DMS153 treated with DMSO at 0.1 percent for 48 hours (cell line): ENCODE measurements around the gene P4HA3.
"Not testable (repeated sequence)": the region's sequence is repeated elsewhere in the genome, so short reads cannot be mapped to it uniquely, and the experiment has no call there.

ENCODE experiments used
- DNase-seq: peaks from one replicate; lab custom pipeline; 2025; ENCODE audit not compliant: unreplicated experiment; lab: John Stamatoyannopoulos, UW

P4HA3 gene

DNA sequence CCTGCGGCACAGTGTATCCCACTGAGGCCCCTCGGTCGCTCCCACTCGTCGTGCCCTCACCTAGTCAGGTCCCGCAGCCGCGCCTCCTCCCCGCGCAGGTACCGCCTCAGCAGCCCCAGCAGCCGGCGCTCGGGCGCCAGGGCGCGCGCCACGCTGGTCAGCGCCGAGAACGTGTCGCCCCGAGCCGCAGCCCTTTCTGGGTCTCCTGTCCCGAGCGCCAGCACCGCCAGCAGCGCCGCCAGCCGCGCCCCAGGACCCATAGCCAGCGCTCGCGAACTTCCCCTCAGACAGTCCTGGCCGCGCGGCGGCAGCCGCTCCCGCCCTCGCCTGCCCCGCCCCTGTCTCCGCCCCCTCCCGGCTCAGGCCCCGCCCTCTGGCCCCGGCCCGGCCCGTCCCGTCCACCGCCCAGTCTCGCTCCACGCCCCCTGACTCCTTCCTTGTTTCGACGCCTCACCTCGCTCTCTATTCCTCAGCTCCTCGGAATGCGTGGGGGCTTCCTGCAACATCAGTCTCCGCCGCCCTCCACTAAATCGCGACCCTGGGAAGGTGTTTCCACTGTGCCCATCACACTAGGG, at the start of gene P4HA3:
Gene P4HA3, minus strand, starts transcription at position 289 of the 575 bp plus-strand sequence. Its CDS starts 29 bp downstream, at position 260.
- no peak for DNase-seq

GRCh38 chr11:74357449-74357848, 46.0 kb upstream of the P4HA3 start:
- no peak for DNase-seq

GRCh38 chr11:74355626-74356025, 44.2 kb upstream of the P4HA3 start:
- DNase-seq, result no peak

DNA sequence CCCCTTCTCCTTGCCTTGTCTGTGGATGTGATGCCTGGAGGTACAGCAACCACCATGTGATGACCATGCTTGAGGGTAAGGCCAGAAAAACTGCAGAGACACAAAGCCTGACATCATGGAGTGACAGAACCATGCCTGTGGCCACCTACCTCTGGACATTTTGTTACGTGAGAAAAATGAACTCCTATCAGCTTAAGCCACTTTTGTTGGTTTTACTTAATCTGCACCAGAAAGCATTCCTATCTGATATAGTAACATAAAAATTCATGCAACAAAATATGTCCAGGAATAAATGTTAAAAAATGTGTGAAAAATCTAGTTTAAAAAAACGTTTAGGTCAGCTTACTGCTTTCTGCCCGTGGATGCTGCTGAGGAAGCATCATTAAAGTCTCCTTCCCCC, 42.6 kb upstream of the P4HA3 start:
- DNase-seq, result no peak

DNA sequence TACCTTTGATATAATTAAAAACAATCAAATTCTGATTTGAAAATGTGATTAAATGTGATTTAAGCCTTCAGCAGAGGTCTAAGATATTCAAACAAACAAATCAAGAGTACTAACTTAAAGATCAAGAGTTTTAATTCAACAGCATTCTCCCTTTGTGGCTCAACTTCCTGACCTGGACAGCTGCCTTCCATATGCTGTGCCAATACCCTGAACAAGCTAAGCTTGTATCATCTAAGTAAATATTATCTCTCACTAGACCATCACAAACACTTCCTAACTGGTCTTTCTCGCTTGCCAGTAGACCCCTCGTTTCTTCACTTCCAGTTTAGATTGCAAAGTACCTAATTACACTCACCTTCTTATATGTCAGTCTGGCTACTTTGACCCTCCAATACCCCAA, 35.9 kb upstream of the P4HA3 start:
- no peak for DNase-seq

DNA sequence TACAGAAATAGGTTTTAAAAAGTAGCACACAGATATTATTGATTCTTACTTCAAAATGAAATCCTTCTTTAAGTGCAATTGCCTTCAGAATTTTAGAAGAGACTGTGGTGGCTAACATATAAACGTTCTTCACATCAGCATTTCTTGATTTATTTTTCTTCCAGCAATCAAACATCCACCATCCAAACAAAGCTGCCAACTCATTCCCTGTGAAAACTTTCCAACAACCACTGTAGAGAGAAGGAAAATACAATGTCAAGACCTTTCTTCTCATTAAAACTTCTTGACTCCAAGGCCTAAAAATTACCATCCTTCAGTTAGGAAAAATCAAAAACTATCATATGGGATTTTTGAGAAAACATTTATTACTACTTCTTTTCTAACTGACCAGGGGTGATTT, 34.0 kb upstream of the P4HA3 start:
- DNase-seq, result no peak

GRCh38 chr11:74341921-74342320, 30.5 kb upstream of the P4HA3 start:
- no peak for DNase-seq

DNA sequence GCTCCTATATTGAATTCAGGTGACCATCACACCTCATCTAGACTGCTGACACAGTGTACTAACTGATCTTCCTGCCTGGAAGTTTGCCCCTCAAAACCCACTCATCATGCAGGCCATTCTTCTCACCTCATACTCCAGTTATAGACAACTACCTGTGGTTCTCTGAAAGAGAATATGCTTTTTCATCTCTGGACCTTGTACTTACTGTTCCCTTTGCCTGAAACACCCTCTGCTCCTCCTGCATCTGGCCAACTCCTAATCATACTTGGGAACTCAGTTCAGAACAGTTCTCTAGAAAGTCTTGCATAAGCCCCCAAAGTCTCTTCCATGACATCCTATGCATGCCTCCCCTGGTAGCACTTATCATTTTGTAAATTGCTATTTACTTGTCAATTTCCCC, 28.2 kb upstream of the P4HA3 start:
- no peak for DNase-seq

GRCh38 chr11:74338963-74339362, 27.5 kb upstream of the P4HA3 start:
- DNase-seq, result no peak

- DNase-seq, result no peak
These were observed 21.8 kb upstream of the P4HA3 start for GRCh38 chr11:74333193-74333592.

- no peak for DNase-seq
These were observed 20.9 kb upstream of the P4HA3 start for GRCh38 chr11:74332291-74332690.

GRCh38 chr11:74331000-74331399, 19.6 kb upstream of the P4HA3 start:
- DNase-seq, result not testable (repeated sequence)

DNA sequence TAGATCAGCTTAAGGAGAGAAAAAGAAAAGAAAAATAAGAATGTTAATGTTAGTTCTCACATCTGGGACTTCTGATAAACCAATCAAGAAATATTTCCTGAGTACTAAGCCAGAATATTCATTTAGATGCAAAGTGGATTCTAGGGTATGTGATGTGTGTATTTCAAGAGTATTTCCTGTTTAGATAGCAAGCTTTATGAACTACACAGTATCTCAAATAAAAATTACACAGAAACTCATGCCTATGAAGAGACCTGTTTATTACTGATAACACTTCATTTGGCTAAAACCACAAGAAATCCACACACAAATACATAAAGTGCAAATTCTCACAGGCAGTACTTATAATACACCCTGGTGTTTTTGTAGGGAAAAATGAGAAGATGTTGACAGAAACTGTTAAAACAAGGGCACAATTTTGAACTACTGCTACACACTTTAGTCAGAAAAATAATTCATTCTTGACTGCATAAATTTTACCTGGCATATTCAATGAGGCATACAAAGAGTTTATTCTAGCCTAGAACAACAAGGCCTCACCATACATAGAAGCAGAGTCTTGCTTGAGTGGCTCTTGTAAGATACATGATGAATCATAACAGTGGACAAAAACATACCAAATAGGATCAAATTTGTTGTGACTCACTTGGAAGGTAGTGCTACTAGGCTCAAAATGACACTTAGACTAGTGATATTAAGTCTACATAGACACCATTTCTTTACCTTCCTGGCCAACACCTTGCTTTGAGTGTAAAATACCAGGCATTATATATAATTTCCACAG, 18.8 kb upstream of the P4HA3 start:
- no peak for DNase-seq

GRCh38 chr11:74327076-74327475, 15.6 kb upstream of the P4HA3 start:
- no peak for DNase-seq

- DNase-seq, result no peak
These were observed 15.2 kb upstream of the P4HA3 start for GRCh38 chr11:74326665-74327064.

GRCh38 chr11:74325649-74326645, 14.5 kb upstream of the P4HA3 start:
- no peak for DNase-seq

DNA sequence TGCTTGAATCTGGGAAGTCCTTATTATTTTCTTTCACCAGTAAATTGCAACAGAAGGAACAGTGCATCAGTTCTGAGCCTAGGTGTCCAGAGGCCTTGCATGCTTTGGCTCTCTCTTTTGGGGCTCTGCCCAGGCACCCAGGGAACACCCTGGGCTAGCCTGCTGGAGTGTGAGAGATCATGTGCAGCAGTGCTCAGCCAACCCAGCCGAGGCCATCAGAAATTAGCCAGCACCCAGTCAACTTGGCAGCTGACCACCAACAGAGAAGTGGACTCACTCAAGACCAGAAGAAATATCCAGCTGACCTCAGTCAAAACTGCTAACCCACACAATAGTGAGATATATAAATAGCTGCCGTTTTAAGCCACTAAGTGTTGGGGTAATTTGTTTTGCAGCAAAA, 11.2 kb upstream of the P4HA3 start:
- no peak for DNase-seq

DNA sequence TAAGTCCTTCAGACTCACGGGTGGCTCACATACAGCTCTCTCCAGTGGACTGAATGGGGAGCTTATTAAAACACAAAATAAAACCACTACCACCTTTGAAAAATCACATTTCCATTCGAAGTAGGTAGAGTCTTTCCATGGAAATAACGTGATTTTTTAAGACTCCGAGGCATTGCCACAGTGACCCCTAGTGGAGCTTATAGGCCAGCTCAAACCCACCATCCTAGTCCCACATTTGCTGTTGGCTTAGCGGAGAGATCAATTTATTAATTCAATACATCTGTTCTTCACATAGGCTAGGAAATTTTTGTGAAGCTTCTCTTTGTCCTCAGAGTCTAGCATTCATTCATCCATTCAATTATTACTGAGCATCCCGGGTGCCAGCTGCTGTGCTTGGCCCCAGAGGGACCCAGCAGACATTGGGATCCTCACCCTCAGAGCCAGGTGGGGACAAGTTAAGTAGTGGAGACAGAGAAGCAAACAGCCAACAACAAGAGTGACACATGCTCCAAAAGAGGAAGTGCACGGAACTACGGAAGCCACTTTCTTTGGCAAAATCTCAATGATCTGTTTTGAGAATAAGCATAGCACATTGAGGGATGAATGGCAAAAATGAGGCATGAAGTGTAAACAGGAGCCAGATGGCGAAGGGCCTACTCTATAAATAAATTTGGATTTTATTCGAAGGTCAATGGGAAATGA, 10.2 kb upstream of the P4HA3 start:
- peak; percentile 37 for DNase-seq

DNA sequence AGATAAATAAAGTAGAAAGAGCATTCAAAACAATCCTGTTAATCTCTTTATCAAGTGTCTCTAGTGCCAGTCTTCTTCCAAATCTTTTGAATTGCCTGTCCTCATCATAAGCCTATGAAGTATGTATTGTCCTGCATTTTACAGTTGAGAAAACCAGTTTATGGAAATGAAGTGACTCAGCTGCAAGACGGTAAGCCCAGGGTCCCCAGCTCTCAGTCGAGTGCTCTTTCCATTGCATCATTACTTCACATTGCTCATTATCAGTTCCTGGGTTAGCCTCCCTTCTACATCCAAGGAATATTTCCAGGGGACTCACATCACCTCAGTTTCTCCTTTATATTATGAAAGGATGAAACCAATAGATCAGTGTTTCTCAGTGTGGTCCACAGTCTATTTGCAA, 9.1 kb upstream of the P4HA3 start:
- DNase-seq, result no peak

DNA sequence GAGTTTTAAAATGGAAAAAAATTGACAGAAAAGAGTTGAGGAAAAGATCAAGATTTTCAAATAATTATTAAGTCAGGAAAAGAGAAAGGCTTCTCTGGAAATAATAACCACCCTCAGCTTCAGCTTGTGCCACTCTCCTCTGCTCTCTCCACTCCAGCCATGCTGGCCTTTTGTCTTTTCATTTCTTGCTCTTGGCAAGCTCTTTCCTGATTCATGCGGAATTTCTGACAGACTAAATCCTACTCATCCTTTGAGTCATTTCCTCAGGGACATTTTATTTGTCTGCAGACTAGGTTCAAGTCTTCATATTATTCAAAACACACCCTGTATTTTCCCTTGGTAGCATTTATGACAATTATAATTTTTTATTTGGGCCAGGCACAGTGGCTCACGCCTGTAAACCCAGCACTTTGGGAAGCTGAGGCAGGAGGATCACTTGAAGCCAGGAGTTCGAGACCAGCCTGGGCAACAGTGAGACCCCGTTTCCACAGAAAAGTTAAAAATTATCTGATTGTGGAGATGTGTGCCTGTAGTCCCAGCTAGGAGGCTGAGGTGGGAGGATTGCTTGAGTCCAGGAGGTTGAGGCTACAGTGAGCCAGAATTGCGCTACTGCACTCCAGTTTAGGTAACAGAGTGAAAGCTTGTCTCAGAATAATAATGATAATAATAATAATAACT, 7.8 kb upstream of the P4HA3 start:
- no peak for DNase-seq
